GM18861 (cell line): ENCODE data around the gene AHR.

Source experiments
- ATAC-seq: cut with Tn5 transposase; IDR thresholded peaks from one replicate; pipeline ENCODE4 v1.9.1; 2021; ENCODE audit not compliant: unreplicated experiment

The AHR gene

GRCh38 chr7:17302575-17303142, 4.2 kb downstream of the AHR start:
- peak; percentile 39 for ATAC-seq

GRCh38 chr7:17304926-17305325, 6.5 kb downstream of the AHR start:
- peak; percentile 24 for ATAC-seq

GRCh38 chr7:17305387-17306171, 7.1 kb downstream of the AHR start:
- ATAC-seq: no peak

GRCh38 chr7:17307000-17307399, 8.5 kb downstream of the AHR start:
- ATAC-seq: no peak

DNA sequence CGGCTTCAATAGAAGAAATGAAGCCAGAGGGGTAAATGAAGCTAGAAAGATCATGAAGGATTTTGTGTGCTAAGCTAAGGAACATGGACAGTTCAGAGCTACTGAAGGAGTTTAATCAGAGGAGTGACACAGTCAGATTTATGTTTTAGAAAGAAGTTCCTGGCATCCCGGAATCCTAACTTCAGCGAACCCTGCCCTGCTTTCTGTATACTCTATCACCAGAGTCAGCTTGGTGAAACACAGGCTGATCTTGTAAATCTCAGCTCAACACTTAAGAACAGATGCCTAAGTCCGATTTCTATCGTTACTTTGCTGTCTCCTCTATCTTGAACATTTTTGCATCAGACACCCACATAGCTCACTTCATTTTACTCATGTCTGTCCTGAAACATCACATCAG, 9.1 kb downstream of the AHR start:
- ATAC-seq: no peak

DNA sequence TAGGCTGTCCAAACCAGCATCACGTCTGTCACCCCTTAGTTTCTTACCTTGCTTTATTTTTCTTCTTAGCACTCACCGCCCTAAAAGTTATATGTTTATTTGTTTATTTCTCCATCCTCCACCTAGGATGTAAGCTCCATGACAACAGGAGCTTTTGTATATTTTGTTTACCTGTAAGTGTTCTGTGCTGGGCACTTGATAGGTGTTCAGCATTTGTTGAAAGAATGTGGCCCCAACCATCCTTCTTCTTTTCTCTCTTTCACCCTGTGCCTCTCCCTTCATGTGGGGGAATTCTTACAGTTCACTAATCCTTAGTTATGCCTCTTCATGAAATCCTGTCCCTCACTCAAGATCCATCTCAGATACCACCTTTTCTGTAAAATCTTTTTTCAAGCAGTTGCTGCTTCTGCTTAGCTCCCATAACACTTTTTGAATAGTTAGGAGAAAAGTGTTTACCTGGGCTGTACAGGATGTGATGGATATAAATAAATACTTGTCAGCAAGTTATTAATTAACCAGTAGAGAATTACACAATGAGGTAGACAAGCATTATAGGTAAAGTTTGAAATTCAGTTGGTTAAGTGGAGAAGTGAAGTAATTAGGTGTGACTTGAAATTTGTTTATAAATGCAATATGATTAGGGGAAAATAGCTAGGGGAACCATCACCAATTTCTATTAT, 9.7 kb downstream of the AHR start:
- ATAC-seq: peak; percentile 39

DNA sequence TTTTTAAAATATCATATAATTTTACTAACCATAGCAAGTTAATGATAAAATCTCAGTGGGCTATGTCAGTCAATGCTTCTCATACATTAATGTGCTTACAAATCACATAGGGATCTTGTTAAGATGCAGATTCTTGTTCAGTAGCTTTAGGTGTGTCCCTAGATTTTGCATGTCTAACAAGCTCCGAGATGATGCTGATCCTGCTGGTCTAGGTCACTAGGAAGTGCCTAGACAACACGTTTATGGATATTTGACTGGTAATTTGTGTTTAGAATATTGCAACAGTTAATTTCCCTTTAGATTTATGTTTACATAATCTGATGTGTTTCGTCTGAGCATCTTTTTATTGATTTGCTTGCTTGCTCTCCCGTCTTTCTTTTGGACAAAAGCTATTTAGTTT, 12.7 kb downstream of the AHR start:
- no peak for ATAC-seq

DNA sequence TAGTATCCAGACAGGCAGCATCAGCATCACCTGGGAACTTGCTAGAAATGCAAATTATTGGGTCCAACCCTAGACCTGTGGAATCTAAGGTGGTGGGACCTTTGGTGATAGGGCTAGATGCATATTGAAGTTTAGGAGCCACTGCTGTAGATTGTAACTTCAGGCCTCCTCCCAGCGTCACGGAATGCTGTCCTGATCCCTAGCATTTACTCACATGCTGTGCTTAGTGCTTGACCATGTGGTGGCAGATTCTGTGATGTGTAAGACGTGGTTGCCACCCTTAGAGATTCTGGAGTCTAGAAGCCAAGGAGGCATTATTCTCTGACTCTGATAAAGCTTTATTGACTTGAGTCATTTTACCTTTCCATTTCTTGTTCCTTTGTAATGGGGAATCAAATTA, 13.5 kb downstream of the AHR start:
- ATAC-seq: no peak

- ATAC-seq: no peak
Measured at GRCh38 chr7:17312641-17313040, 14.2 kb downstream of the AHR start.

- no peak for ATAC-seq
Measured at GRCh38 chr7:17313194-17313593, 14.7 kb downstream of the AHR start.

GRCh38 chr7:17315974-17316373, 17.5 kb downstream of the AHR start:
- no peak for ATAC-seq

GRCh38 chr7:17318146-17318545, 19.7 kb downstream of the AHR start:
- ATAC-seq: no peak

- no peak for ATAC-seq
Measured at GRCh38 chr7:17319164-17320101, 21.0 kb downstream of the AHR start.

DNA sequence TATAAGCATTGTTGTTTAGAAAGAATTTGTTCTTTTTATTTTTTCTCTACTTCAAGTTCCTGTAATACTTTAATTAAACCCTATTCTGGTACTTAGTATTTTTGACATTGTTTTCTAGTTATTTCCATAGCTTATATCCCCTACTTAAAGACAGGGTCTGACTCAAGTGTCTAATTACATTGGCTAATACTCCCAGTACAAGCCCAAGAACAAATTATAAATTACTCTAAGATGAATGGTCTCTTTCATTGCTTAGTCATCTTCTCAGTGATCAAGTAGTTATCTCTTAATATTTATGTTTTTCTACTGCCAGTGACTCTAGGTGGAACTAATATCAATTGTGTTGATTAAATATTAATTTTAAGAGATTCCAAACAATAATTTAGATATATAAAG, 21.6 kb downstream of the AHR start:
- no peak for ATAC-seq

DNA sequence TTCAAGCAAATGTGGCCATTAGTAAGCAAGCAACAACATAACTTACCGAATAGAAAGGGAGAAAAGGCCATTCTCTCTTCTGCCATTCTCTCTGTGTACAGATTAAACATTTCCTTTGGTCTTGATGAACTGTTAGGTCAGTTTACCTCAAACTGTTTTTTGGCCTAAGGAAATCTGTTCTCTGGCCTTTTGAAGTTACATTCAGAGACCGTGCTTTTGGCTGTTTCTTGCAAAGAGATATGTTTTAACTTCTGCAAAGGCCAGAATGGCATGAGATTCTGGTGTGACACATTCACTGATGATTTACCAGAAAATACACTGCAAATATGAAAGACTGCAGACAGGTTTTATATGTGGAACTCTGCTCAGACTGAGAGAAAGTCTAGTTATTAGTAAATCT, 22.2 kb downstream of the AHR start:
- no peak for ATAC-seq

DNA sequence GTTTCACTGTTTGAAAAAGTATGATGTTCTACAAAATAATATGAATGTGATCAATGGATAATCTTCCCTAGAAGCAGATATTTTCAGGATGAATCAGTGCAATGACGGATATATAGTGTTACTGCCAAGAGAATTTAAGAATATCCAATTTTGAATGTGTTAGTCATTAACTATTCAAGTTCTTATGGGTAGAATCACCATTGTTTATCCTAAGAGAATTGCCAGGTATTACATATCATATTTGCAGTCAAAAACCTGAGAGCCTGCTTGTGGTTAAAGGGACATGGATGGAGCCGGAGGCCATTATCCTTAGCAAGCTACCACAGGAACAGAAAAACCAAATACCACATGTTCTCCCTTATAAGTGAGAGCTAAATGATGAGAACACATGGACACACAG, 26.9 kb downstream of the AHR start:
- no peak for ATAC-seq

DNA sequence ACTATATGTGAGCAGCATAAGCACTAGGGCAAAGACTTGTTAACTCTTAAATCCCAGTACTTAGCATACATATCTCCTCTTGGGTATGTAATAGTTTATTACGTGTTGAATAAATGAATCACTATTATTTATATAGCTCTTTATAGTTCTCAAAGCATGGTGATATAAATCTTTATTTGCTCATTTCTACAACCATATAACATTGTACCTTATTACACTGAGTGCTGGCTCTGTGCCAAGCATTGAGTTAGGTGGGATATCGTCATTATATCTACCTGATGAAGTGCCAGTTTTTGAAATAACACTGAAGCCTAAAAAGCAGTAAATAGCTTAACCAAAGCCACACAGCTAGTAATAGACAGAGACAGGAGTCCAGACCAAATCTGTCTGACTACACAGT, 27.9 kb downstream of the AHR start:
- no peak for ATAC-seq

GRCh38 chr7:17328641-17329040, 30.2 kb downstream of the AHR start:
- no peak for ATAC-seq

GRCh38 chr7:17329440-17329839, 31.0 kb downstream of the AHR start:
- ATAC-seq: no peak

DNA sequence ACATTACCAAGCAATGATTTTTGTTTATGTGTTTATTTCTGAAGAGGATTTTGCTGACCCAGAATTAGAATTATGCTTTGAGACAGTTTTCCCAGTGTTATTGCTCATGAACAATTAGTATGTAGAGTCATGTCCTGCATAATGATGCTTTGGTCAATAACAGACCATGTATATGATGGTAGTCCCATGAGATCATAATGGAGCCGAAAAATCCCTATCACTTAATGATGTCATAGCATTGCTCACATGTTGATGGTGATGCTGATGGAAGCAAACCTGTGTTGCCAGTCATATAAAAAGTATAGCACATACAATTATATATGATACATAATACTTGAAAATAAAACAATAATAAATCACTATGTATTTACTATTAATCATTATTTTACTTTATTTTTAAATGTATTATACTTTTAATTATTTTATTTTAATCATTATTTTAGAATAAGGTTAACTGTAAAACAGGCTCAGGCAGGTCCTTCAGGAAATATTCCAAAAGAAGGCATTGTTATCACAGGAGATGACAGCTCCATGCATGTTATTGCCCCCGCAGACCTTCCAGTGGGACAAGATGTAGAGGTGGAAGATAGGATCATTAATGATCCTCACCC, 33.5 kb downstream of the AHR start:
- no peak for ATAC-seq

DNA sequence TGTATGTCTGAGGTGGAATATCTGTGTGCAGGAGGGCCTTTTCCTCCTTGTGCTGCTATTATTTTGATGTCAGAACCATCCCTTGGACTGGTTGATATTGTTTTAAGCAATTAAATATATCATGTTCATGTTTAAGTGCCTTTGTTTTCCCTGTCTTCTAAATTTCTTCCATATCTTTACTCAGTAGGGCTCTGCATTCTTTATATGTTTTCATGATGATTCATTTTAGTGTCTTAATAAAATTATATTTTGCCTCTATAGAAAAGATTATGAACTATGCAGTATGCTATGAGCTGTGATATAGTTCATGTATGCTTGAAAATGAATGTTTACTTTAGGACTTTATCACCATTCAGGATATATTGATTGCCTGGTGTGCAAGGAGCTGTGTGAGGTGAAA, 34.8 kb downstream of the AHR start:
- no peak for ATAC-seq
